ENCODE results near the gene SYNE2. TPM values are rescaled to one million over a fixed set of nuclear protein-coding genes. Genes with fewer than 3 reads are reported as not detected.
A peak's percentile ranks its signal among the peaks of the same experiment; 100 is the strongest.

The SYNE2 gene
- total and polyA plus RNA-seq, 2 donors (not counting 1 experiment from before 2014, with no cell fraction given), result 3.1 to 15.4 TPM

- no peak overlapping the region for H3K4me2 ChIP-seq (ENCODE audit: extremely low read depth, insufficient read depth, low read length)
- H3K27me3 ChIP-seq (ENCODE audit: control insufficient read depth, insufficient read depth, low read length), result no peaks in the 10 kb centered on the region
- H3K79me2 ChIP-seq (ENCODE audit: control insufficient read depth, insufficient read depth, low read length), result no peaks in the 10 kb centered on the region
- TF ChIP-seq CTCF (conservative IDR thresholded peaks at IDR 0.05 in 1 of 2, IDR thresholded peaks at IDR 0.05 in 1 of 2; ENCODE audit: low read depth in 1 of 2, low read length in 2 of 2) (no peak), EZH2 (IDR thresholded peaks at IDR 0.05; ENCODE audit: low read length, missing control alignments) (no peak)
- no peak overlapping the region for H3K27ac ChIP-seq (ENCODE audit: insufficient read depth, low read length)
- H3K9me3 ChIP-seq (ENCODE audit: control insufficient read depth, insufficient read depth, low read depth, low read length), result no peaks in the 10 kb centered on the region
- H3K9ac ChIP-seq (ENCODE audit: insufficient read depth, low read length), result no peak overlapping the region
- DNase-seq (ENCODE audit: low read depth in 2 of 2), result no peak
- H3K4me3 ChIP-seq (replicated peaks in 1 of 4; ENCODE audit: control extremely low read depth in 1 of 4, insufficient read depth in 1 of 4, low read depth in 3 of 4, low read length in 4 of 4), result no peak overlapping the region
- H2AFZ ChIP-seq (ENCODE audit: low read length), result no peak overlapping the region
- no peaks in the 10 kb centered on the region for H3K4me1 ChIP-seq (ENCODE audit: control insufficient read depth, extremely low read depth, insufficient read depth, low read length)
- no peaks in the 10 kb centered on the region for H4K20me1 ChIP-seq (ENCODE audit: control insufficient read depth, extremely low read depth, insufficient read depth, low read length)
- H3K36me3 ChIP-seq (ENCODE audit: control insufficient read depth, insufficient read depth, low read length), result no peaks in the 10 kb centered on the region
These were observed 192.3 kb downstream of the SYNE2 start for GRCh38 chr14:64045091-64045490.

DNA sequence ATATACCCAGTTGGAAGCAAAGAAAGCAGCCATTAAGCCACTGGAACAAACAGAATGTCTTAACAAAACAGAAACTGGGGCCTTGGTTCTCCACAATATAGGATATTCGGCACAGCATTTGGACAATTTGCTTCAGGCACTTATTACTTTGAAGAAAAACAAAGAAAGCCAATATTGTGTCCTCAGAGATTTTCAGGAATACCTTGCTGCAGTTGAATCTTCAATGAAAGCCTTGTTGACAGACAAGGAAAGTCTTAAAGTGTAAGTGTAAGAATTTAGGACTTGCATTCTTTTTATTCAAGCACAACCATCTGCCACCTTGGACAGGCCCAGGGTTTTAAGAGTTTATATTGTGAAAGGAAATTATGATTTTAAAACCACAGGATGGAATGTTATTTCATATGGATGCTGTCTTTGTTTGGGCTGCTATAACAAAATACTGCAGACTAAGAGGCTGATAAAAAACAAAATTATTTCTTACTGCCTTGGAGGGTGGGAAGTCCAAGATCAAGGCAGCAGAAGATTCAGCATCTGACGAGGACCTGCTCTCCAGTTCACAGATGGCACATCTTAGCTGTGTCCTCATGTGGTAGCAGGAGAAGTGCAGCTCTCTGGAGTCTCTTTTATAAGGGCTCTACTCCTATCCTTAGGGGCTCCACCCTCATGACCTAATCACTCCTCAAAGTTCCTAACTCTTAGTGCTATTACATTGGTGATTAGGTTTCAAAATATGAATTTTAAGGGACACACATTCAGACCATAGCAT, 197.0 kb downstream of the SYNE2 start:
- TF ChIP-seq EZH2 (IDR thresholded peaks at IDR 0.05; ENCODE audit: low read length, missing control alignments) (no peak), CTCF (conservative IDR thresholded peaks at IDR 0.05 in 1 of 2, IDR thresholded peaks at IDR 0.05 in 1 of 2; ENCODE audit: low read depth in 1 of 2, low read length in 2 of 2) (no peak)
- Histone ChIP-seq H3K4me3 (replicated peaks in 1 of 4; ENCODE audit: control extremely low read depth in 1 of 4, insufficient read depth in 1 of 4, low read depth in 3 of 4, low read length in 4 of 4) (no peak overlapping the region), H4K20me1 (ENCODE audit: control insufficient read depth, extremely low read depth, insufficient read depth, low read length) (no peaks in the 10 kb centered on the region), H3K27ac (ENCODE audit: insufficient read depth, low read length) (no peak overlapping the region), H2AFZ (ENCODE audit: low read length) (no peak overlapping the region), H3K79me2 (ENCODE audit: control insufficient read depth, insufficient read depth, low read length) (no peaks in the 10 kb centered on the region), H3K9me3 (ENCODE audit: control insufficient read depth, insufficient read depth, low read depth, low read length) (no peaks in the 10 kb centered on the region), H3K4me1 (ENCODE audit: control insufficient read depth, extremely low read depth, insufficient read depth, low read length) (no peaks in the 10 kb centered on the region), H3K27me3 (ENCODE audit: control insufficient read depth, insufficient read depth, low read length) (no peaks in the 10 kb centered on the region), H3K36me3 (ENCODE audit: control insufficient read depth, insufficient read depth, low read length) (no peaks in the 10 kb centered on the region), H3K4me2 (ENCODE audit: extremely low read depth, insufficient read depth, low read length) (no peak overlapping the region), H3K9ac (ENCODE audit: insufficient read depth, low read length) (no peak overlapping the region)
- DNase-seq (ENCODE audit: low read depth in 2 of 2), result no peak

- no peak overlapping the region for H3K9ac ChIP-seq (ENCODE audit: insufficient read depth, low read length)
- no peak overlapping the region for H3K4me2 ChIP-seq (ENCODE audit: extremely low read depth, insufficient read depth, low read length)
- TF ChIP-seq EZH2 (IDR thresholded peaks at IDR 0.05; ENCODE audit: low read length, missing control alignments) (no peak), CTCF (conservative IDR thresholded peaks at IDR 0.05 in 1 of 2, IDR thresholded peaks at IDR 0.05 in 1 of 2; ENCODE audit: low read depth in 1 of 2, low read length in 2 of 2) (no peak)
- no peak overlapping the region for H3K27ac ChIP-seq (ENCODE audit: insufficient read depth, low read length)
- no peaks in the 10 kb centered on the region for H3K4me1 ChIP-seq (ENCODE audit: control insufficient read depth, extremely low read depth, insufficient read depth, low read length)
- no peaks in the 10 kb centered on the region for H3K79me2 ChIP-seq (ENCODE audit: control insufficient read depth, insufficient read depth, low read length)
- H3K4me3 ChIP-seq (replicated peaks in 1 of 4; ENCODE audit: control extremely low read depth in 1 of 4, insufficient read depth in 1 of 4, low read depth in 3 of 4, low read length in 4 of 4), result no peak overlapping the region
- DNase-seq (ENCODE audit: low read depth in 2 of 2), result peak; percentile 6 to 12
- H3K27me3 ChIP-seq (ENCODE audit: control insufficient read depth, insufficient read depth, low read length), result no peaks in the 10 kb centered on the region
- H4K20me1 ChIP-seq (ENCODE audit: control insufficient read depth, extremely low read depth, insufficient read depth, low read length), result no peaks in the 10 kb centered on the region
- no peaks in the 10 kb centered on the region for H3K9me3 ChIP-seq (ENCODE audit: control insufficient read depth, insufficient read depth, low read depth, low read length)
- no peak overlapping the region for H2AFZ ChIP-seq (ENCODE audit: low read length)
- H3K36me3 ChIP-seq (ENCODE audit: control insufficient read depth, insufficient read depth, low read length), result no peaks in the 10 kb centered on the region
These were observed 201.2 kb downstream of the SYNE2 start for GRCh38 chr14:64053694-64054669.

Data from fibroblast of lung (primary cell).